Measurements from ENCODE around the gene MAJIN. TPM values are rescaled to one million over a fixed set of nuclear protein-coding genes. Genes with fewer than 3 reads are reported as not detected.
"Not testable (repeated sequence)": the region's sequence is repeated elsewhere in the genome, so short reads cannot be mapped to it uniquely, and the experiment has no call there.

The MAJIN gene
- total and polyA plus RNA-seq, 2 experiments from 2014 or later: not detected

DNA sequence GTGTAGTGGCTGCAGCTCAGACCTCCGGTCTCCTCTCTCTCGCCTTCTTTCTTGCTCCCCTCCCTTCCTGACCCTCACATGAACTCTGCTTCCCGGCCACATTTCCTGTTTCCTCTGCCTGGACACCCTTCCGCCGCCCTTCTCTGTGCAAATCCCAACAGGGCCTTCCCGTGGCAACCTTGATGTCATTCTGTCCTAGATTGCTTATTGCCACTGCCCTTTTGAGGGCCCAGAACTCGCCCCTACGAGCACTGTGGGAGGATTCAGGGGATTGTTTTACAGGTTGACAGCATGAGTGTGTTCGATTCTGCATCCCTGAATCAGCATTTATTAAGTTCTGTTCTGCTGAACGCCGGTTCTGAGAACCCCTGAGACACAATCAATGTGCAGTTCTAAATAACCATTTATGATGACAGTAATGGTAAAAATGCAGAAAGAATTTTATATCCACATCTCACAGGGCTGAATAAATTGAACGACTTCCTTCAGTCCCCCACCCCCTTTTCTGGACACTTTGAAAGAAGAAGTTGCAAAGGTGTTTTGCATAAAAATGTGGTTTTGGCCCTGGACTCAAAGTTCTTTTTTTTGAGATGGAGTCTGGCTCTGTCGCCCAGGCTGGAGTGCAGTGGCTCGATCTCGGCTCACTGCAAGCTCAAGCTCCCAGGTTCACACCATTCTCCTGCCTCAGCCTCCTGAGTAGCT is 18.5 kb upstream of the MAJIN start:
- Histone ChIP-seq H3K27ac (no peak overlapping the region), H3K27me3 (replicated peaks; ENCODE audit: insufficient read depth) (no peaks in the 10 kb centered on the region), H3K9me3 (ENCODE audit: low read depth) (no peaks in the 10 kb centered on the region), H3K9me2 (ENCODE audit: insufficient read depth) (no peaks in the 10 kb centered on the region), H3K9ac (no peak overlapping the region), H3K79me2 (ENCODE audit: insufficient read depth) (no peaks in the 10 kb centered on the region), H3K36me3 (ENCODE audit: low read depth) (no peaks in the 10 kb centered on the region), H3K4me2 (ENCODE audit: unreplicated experiment) (no peak overlapping the region), H4K20me1 (ENCODE audit: insufficient read depth) (no peaks in the 10 kb centered on the region), H3F3A (ENCODE audit: insufficient read depth) (no peaks in the 10 kb centered on the region), H2AFZ (no peak overlapping the region), H3K4me3 (no peak overlapping the region), H3K4me1 (ENCODE audit: insufficient read depth) (no peaks in the 10 kb centered on the region)
- 63 to 65% methylated on average over 15 of the region's 15 CpGs for WGBS, 2 experiments (ENCODE audit: low coverage in 1 of 2, low lambda C conversion rate in 2 of 2, missing lambda C conversion rate in 2 of 2)
- TF ChIP-seq EZH2phosphoT487 (IDR thresholded peaks at IDR 0.05; ENCODE audit: insufficient read depth, low read depth) (no peak), EZH2 (IDR thresholded peaks at IDR 0.05; ENCODE audit: insufficient read depth, poor library complexity, severe bottlenecking) (no peak)
- DNase-seq: no peak
- in situ Hi-C loops (cut with MboI): no loop called here

DNA sequence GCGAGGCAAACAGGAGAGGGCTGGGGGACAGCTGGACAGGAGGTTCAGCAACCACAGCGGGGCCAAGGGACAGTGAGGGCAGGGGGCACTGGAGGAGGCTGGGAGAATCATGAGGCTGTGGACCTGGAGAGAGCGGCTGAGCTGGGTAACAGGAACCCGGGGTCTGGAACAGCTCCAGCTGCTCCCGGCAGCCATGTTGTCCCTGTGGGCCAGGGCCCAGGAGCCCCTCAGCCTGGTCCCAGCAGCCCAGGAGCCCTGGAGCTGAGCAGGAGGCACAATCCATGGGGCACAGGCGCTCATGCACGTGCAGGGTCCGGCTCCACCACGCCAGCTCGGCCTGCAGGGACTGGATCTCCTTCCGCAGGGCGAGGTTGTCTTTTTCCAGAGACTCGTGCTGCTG is 17.5 kb upstream of the MAJIN start:
- TF ChIP-seq EZH2 (IDR thresholded peaks at IDR 0.05; ENCODE audit: insufficient read depth, poor library complexity, severe bottlenecking) (no peak), EZH2phosphoT487 (IDR thresholded peaks at IDR 0.05; ENCODE audit: insufficient read depth, low read depth) (no peak)
- Histone ChIP-seq H3K27me3 (replicated peaks; ENCODE audit: insufficient read depth) (no peaks in the 10 kb centered on the region), H4K20me1 (ENCODE audit: insufficient read depth) (no peaks in the 10 kb centered on the region), H3F3A (ENCODE audit: insufficient read depth) (no peaks in the 10 kb centered on the region), H3K9me3 (ENCODE audit: low read depth) (no peaks in the 10 kb centered on the region), H3K4me3 (no peak overlapping the region), H3K9ac (no peak overlapping the region), H3K36me3 (ENCODE audit: low read depth) (no peaks in the 10 kb centered on the region), H3K79me2 (ENCODE audit: insufficient read depth) (no peaks in the 10 kb centered on the region), H3K4me2 (ENCODE audit: unreplicated experiment) (no peak overlapping the region), H3K9me2 (ENCODE audit: insufficient read depth) (no peaks in the 10 kb centered on the region), H3K27ac (no peak overlapping the region), H2AFZ (no peak overlapping the region), H3K4me1 (ENCODE audit: insufficient read depth) (no peaks in the 10 kb centered on the region)
- WGBS, 2 experiments (ENCODE audit: low coverage in 1 of 2, low lambda C conversion rate in 2 of 2, missing lambda C conversion rate in 2 of 2): 58 to 61% methylated on average over 13 of the region's 13 CpGs
- DNase-seq: no peak
- in situ Hi-C loops (cut with MboI): no loop called here

DNA sequence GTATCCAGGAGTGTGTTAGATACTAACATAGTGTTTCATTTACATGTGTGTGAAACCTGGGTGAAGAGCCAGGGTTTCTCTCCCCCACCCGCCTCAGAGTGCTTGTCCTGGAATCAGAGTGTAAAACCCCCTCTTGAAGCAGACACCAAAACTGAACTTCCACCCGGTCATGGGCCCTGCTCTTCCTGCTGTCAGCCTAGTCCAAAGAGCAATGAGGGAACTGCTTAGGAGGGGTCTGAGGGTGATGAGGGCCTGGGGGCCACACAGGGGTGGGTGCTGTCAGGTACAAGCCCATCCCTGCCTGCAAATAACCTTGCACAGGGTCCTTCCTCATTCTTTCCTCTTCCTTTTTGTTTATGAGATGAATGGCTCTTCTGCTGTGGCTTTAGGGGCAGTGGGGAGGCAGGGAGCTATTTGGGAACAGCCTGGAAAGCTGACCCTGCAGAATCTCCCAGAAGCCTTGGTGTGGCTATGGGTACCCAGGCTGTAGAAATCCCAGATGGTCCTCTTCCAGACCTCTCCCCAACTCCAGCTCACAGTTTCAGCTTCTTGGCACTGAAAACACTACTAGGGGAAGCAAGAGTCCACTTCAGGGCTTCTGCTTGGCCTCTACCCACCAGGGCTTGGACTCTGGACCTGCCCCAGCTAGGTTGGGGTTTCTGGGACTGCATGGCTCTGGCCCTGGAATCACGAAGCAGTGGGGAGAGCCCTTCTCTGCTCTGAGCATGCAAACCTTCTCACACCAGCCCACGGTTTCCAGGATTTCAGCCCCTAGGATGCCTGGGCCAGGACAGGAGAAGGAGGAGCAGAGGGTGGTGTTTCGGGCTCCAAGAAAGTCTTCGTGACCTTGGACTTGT is 16.3 kb upstream of the MAJIN start:
- Histone ChIP-seq H3K79me2 (ENCODE audit: insufficient read depth) (no peaks in the 10 kb centered on the region), H3K36me3 (ENCODE audit: low read depth) (no peaks in the 10 kb centered on the region), H3K27me3 (replicated peaks; ENCODE audit: insufficient read depth) (no peaks in the 10 kb centered on the region), H3F3A (ENCODE audit: insufficient read depth) (no peaks in the 10 kb centered on the region), H4K20me1 (ENCODE audit: insufficient read depth) (no peaks in the 10 kb centered on the region), H3K9me2 (ENCODE audit: insufficient read depth) (no peaks in the 10 kb centered on the region), H3K4me3 (no peak overlapping the region), H3K4me2 (ENCODE audit: unreplicated experiment) (no peak overlapping the region), H2AFZ (no peak overlapping the region), H3K27ac (no peak overlapping the region), H3K4me1 (ENCODE audit: insufficient read depth) (no peaks in the 10 kb centered on the region), H3K9me3 (ENCODE audit: low read depth) (no peaks in the 10 kb centered on the region), H3K9ac (no peak overlapping the region)
- 53 to 57% methylated on average over 6 of the region's 6 CpGs for WGBS, 2 experiments (ENCODE audit: low coverage in 1 of 2, low lambda C conversion rate in 2 of 2, missing lambda C conversion rate in 2 of 2)
- DNase-seq: no peak
- TF ChIP-seq EZH2phosphoT487 (IDR thresholded peaks at IDR 0.05; ENCODE audit: insufficient read depth, low read depth) (no peak), EZH2 (IDR thresholded peaks at IDR 0.05; ENCODE audit: insufficient read depth, poor library complexity, severe bottlenecking) (no peak)
- in situ Hi-C loops (cut with MboI): no loop called here

- not testable (repeated sequence) for H3K27me3 ChIP-seq (replicated peaks; ENCODE audit: insufficient read depth); H3K9me3 ChIP-seq (ENCODE audit: low read depth)
- WGBS, 2 experiments (ENCODE audit: low coverage in 1 of 2, low lambda C conversion rate in 2 of 2, missing lambda C conversion rate in 2 of 2): 69 to 77% methylated on average over 5 of the region's 5 CpGs
Measured at GRCh38 chr11:64983339-64983738, 11.4 kb upstream of the MAJIN start.

More at GRCh38 chr11:64983339-64983738, 11.4 kb upstream of the MAJIN start:
- H3K4me2 ChIP-seq (ENCODE audit: unreplicated experiment); H3K79me2 ChIP-seq (ENCODE audit: insufficient read depth); DNase-seq; H3F3A ChIP-seq (ENCODE audit: insufficient read depth); H3K9ac ChIP-seq; H3K4me3 ChIP-seq; H3K27ac ChIP-seq; H3K4me1 ChIP-seq (ENCODE audit: insufficient read depth); H3K9me2 ChIP-seq (ENCODE audit: insufficient read depth); H3K36me3 ChIP-seq (ENCODE audit: low read depth); H4K20me1 ChIP-seq (ENCODE audit: insufficient read depth); in situ Hi-C loops (cut with MboI); H2AFZ ChIP-seq: not testable (repeated sequence)
